Right atrium auricular region (tissue), 2 donors: ENCODE data around the gene DOK4. TPM values are rescaled to one million over a fixed set of nuclear protein-coding genes. Genes with fewer than 3 reads are reported as not detected.

Experiments
- DNase-seq: peaks from one replicate; pipeline ENCODE4 v3.0.0-alpha.2; 2019; ENCODE audit warnings: low spot score
- H3K27ac ChIP-seq, 2 donors: fragments of 200-600 bp; sonication (generic); 1 replicate in 1 of 2; 2 replicates in 1 of 2; pipeline ENCODE4 v1.5.1; 2016 to 2019
- H3K27me3 ChIP-seq, 2 donors: fragments of 200-600 bp; sonication (generic); one replicate each; pipeline versions ENCODE4 v1.5.1 to v1.6.0; 2017 to 2019
- H3K36me3 ChIP-seq: fragments of 200-600 bp; sonication (generic); one replicate; pipeline ENCODE4 v1.5.1; 2016
- H3K4me1 ChIP-seq, 2 donors: fragments of 200-600 bp; sonication (generic); one replicate each; pipeline versions ENCODE4 v1.5.1 to v1.6.0; 2017 to 2019
- H3K4me3 ChIP-seq, 2 donors: fragments of 200-600 bp; sonication (generic); 1 replicate in 1 of 2; 2 replicates in 1 of 2; pipeline ENCODE4 v1.5.1; 2017 to 2019; ENCODE audit warnings: mild to moderate bottlenecking in 1 of 2, moderate library complexity in 1 of 2
- H3K9me3 ChIP-seq, 2 donors: fragments of 200-600 bp; sonication (generic); one replicate each; pipeline ENCODE4 v1.5.1; 2019
- CTCF ChIP-seq, 2 donors: fragments of 200-600 bp; sonication (generic); IDR thresholded peaks; one replicate each; pipeline ENCODE4 v1.5.1; 2019; ENCODE audit warnings: antibody characterized with exemption in 2 of 2
- total RNA-seq, 2 donors: library from RNA; depleted of rRNA; stranded (reverse); fragments of >200 nt; gene quantifications; one replicate each; pipeline ENCODE4 v1.1.0, GENCODE V29; 2016

Gene DOK4
- 10 to 100 TPM; 15.2 to 34.2 TPM for total RNA-seq

GRCh38 chr16:57485916-57486857, at the start of gene DOK4:
Gene DOK4, minus strand, starts transcription at chr16:57486493. Its CDS starts 6,986 bp downstream, at chr16:57479507.
- Histone ChIP-seq H3K27ac (peak within 1 kb of the TSS; percentile 73 to 75), H3K4me1 (peaks cover 0 to 21% of the 10 kb centered on the region in 2 donors), H3K27me3 (no peaks in the 10 kb centered on the region), H3K4me3 (peak within 1 kb of the TSS; percentile 70 to 76), H3K9me3 (no peaks in the 10 kb centered on the region), H3K36me3 (no peaks in the 10 kb centered on the region)
- DNase-seq, result no peak
- no peak for TF ChIP-seq CTCF (IDR thresholded peaks at IDR 0.05)

- no peaks in the 10 kb centered on the region for H3K27me3 ChIP-seq
- H3K4me3 ChIP-seq, result peak overlapping the region; percentile 83 to 88
- H3K4me1 ChIP-seq, result peaks cover 0 to 51% of the 10 kb centered on the region in 2 donors
- DNase-seq, result peak; percentile 96
- peak overlapping the region; percentile 91 to 94 for H3K27ac ChIP-seq
- TF ChIP-seq CTCF (IDR thresholded peaks at IDR 0.05), result peak; percentile 19 to 23
- no peaks in the 10 kb centered on the region for H3K36me3 ChIP-seq
- H3K9me3 ChIP-seq, result no peaks in the 10 kb centered on the region
Measured at GRCh38 chr16:57535680-57536305, 49.5 kb upstream of the DOK4 start.

- no peak for DNase-seq
- Histone ChIP-seq H3K9me3 (no peaks in the 10 kb centered on the region), H3K27ac (peak overlapping the region; percentile 91 to 94), H3K4me1 (peaks cover 0 to 58% of the 10 kb centered on the region in 2 donors), H3K4me3 (peak overlapping the region; percentile 83 to 88), H3K27me3 (no peaks in the 10 kb centered on the region), H3K36me3 (no peaks in the 10 kb centered on the region)
- TF ChIP-seq CTCF (IDR thresholded peaks at IDR 0.05), result no peak
Measured at GRCh38 chr16:57534881-57535658, 48.8 kb upstream of the DOK4 start.

GRCh38 chr16:57534337-57534880, 48.1 kb upstream of the DOK4 start:
- no peaks in the 10 kb centered on the region for H3K27me3 ChIP-seq
- H3K9me3 ChIP-seq, result no peaks in the 10 kb centered on the region
- no peak overlapping the region for H3K4me3 ChIP-seq
- H3K4me1 ChIP-seq, result peaks cover 0 to 64% of the 10 kb centered on the region in 2 donors
- DNase-seq, result no peak
- no peaks in the 10 kb centered on the region for H3K36me3 ChIP-seq
- no peak for TF ChIP-seq CTCF (IDR thresholded peaks at IDR 0.05)
- peak overlapping the region in 1 of 2 donors; percentile 7 for H3K27ac ChIP-seq
